ENCODE results near the gene L1CAM.
"Not testable (repeated sequence)": the region's sequence is repeated elsewhere in the genome, so short reads cannot be mapped to it uniquely, and the experiment has no call there.

Gene L1CAM

GRCh38 chrX:153827903-153828302 is 58.1 kb downstream of the L1CAM start:
- DNase-seq = no peak

GRCh38 chrX:153827016-153827415 is 59.0 kb downstream of the L1CAM start:
- no peak for DNase-seq

GRCh38 chrX:153825042-153825441 is 60.9 kb downstream of the L1CAM start:
- DNase-seq = no peak

GRCh38 chrX:153824348-153824747 is 61.6 kb downstream of the L1CAM start:
- DNase-seq = no peak

- peak; percentile 31 for DNase-seq
These were observed 64.9 kb downstream of the L1CAM start for GRCh38 chrX:153821066-153821465.

GRCh38 chrX:153820601-153821000 is 65.4 kb downstream of the L1CAM start:
- DNase-seq = peak; percentile 28

GRCh38 chrX:153819384-153820040 is 66.5 kb downstream of the L1CAM start:
- DNase-seq = peak; percentile 46

- DNase-seq = peak; percentile 66
These were observed 67.2 kb downstream of the L1CAM start for GRCh38 chrX:153818571-153819383.

GRCh38 chrX:153818064-153818463 is 67.9 kb downstream of the L1CAM start:
- DNase-seq = not testable (repeated sequence)

- DNase-seq = no peak
These were observed 68.9 kb downstream of the L1CAM start for GRCh38 chrX:153816831-153817690.

- no peak for DNase-seq
These were observed 71.2 kb downstream of the L1CAM start for GRCh38 chrX:153814591-153815315.

- DNase-seq = no peak
These were observed 72.8 kb downstream of the L1CAM start for GRCh38 chrX:153813161-153813560.

GRCh38 chrX:153812220-153812619 is 73.8 kb downstream of the L1CAM start:
- DNase-seq = no peak

All from NCI-H1092 treated with DMSO at 0.1 percent for 48 hours (cell line).